ENCODE data around the gene ZNF526.
A peak's percentile ranks its signal among the peaks of the same experiment; 100 is the strongest.

Gene ZNF526

DNA sequence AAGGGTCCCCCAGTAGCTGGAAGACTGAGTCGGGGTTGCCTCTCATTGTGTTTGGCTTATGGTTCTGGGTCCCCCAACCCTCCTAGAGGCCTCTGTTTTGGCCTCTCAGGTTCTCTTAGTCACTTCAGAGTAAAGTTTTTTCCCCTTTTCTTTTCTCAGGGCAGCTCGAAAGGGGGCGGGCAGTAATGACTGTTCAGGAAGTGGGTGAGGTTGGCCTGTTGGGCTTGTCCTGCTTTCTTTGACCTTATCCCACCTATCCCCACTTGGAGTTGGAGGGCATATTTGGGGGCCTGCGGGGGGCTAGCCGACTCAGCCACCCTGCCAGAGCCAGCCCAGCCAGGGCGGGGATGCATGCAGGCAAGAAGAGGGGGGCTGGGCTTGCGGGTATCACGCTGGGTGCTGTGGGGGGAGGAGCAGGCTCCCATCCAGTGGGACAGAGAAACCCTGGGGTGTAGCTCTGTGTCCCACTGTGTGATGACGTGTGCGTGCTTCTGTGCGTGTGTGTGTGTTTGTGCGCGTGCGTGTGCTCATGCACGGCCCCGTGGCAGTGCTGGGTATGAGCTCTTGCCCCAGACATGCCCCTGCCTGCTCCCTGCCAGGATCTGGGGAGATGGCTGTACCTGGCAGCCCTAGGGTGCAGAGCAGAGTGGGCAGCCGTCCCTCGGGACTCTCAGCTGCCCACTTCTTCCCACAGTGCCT is 50.4 kb downstream of the ZNF526 start (continued):
- TF ChIP-seq, protein P1, sequence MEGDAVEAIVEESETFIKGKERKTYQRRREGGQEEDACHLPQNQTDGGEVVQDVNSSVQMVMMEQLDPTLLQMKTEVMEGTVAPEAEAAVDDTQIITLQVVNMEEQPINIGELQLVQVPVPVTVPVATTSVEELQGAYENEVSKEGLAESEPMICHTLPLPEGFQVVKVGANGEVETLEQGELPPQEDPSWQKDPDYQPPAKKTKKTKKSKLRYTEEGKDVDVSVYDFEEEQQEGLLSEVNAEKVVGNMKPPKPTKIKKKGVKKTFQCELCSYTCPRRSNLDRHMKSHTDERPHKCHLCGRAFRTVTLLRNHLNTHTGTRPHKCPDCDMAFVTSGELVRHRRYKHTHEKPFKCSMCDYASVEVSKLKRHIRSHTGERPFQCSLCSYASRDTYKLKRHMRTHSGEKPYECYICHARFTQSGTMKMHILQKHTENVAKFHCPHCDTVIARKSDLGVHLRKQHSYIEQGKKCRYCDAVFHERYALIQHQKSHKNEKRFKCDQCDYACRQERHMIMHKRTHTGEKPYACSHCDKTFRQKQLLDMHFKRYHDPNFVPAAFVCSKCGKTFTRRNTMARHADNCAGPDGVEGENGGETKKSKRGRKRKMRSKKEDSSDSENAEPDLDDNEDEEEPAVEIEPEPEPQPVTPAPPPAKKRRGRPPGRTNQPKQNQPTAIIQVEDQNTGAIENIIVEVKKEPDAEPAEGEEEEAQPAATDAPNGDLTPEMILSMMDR (tag by site-specific recombination; IDR thresholded peaks at IDR 0.05), result no peak
- TF ChIP-seq ZNF248 (tag by site-specific recombination; IDR thresholded peaks at IDR 0.05) (no peak), ZNF10 (tag by site-specific recombination; IDR thresholded peaks at IDR 0.05) (no peak), ZBTB1 (tag by site-specific recombination; IDR thresholded peaks at IDR 0.05) (no peak), ZNF239 (tag by site-specific recombination; IDR thresholded peaks at IDR 0.05) (no peak), KLF8 (tag by site-specific recombination; IDR thresholded peaks at IDR 0.05) (no peak), ZNF560 (tag by site-specific recombination; IDR thresholded peaks at IDR 0.05; ENCODE audit: borderline replicate concordance) (no peak), KLF7 (tag by site-specific recombination; IDR thresholded peaks at IDR 0.05; ENCODE audit: borderline replicate concordance) (no peak), ZNF23 (tag by site-specific recombination; IDR thresholded peaks at IDR 0.05; ENCODE audit: borderline replicate concordance) (no peak), ZNF501 (tag by site-specific recombination; IDR thresholded peaks at IDR 0.05) (no peak), ZNF776 (tag by site-specific recombination; IDR thresholded peaks at IDR 0.05; ENCODE audit: borderline replicate concordance) (no peak), ZNF433 (tag by site-specific recombination; IDR thresholded peaks at IDR 0.05; ENCODE audit: low read depth) (no peak), ZNF561 (tag by site-specific recombination; IDR thresholded peaks at IDR 0.05; ENCODE audit: borderline replicate concordance) (no peak), ZNF132 (tag by site-specific recombination; IDR thresholded peaks at IDR 0.05; ENCODE audit: borderline replicate concordance) (no peak), OSR2 (tag by site-specific recombination; IDR thresholded peaks at IDR 0.05) (0 out of 2 replicates have a peak, but pooled peaks have one; percentile 19)
- TF ChIP-seq, protein P2, sequence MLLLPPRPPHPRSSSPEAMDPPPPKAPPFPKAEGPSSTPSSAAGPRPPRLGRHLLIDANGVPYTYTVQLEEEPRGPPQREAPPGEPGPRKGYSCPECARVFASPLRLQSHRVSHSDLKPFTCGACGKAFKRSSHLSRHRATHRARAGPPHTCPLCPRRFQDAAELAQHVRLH (tag by site-specific recombination; IDR thresholded peaks at IDR 0.05), result no peak
- TF ChIP-seq, protein P3, sequence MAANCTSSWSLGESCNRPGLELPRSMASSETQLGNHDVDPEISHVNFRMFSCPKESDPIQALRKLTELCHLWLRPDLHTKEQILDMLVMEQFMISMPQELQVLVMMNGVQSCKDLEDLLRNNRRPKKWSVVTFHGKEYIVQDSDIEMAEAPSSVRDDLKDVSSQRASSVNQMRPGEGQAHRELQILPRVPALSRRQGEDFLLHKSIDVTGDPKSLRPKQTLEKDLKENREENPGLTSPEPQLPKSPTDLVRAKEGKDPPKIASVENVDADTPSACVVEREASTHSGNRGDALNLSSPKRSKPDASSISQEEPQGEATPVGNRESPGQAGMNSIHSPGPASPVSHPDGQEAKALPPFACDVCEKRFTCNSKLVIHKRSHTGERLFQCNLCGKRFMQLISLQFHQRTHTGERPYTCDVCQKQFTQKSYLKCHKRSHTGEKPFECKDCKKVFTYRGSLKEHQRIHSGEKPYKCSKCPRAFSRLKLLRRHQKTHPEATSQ (tag by site-specific recombination; IDR thresholded peaks at IDR 0.05), result no peak
- TF ChIP-seq, protein P4, sequence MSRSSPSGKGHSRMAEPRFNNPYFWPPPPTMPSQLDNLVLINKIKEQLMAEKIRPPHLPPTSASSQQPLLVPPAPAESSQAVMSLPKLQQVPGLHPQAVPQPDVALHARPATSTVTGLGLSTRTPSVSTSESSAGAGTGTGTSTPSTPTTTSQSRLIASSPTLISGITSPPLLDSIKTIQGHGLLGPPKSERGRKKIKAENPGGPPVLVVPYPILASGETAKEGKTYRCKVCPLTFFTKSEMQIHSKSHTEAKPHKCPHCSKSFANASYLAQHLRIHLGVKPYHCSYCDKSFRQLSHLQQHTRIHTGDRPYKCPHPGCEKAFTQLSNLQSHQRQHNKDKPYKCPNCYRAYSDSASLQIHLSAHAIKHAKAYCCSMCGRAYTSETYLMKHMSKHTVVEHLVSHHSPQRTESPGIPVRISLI (tag by site-specific recombination; IDR thresholded peaks at IDR 0.05), result no peak
- TF ChIP-seq, protein P5, sequence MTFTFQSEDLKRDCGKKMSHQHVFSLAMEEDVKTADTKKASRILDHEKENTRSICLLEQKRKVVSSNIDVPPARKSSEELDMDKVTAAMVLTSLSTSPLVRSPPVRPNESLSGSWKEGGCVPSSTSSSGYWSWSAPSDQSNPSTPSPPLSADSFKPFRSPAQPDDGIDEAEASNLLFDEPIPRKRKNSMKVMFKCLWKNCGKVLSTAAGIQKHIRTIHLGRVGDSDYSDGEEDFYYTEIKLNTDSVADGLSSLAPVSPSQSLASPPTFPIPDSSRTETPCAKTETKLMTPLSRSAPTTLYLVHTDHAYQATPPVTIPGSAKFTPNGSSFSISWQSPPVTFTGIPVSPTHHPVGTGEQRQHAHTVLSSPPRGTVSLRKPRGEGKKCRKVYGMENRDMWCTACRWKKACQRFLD (tag by site-specific recombination; IDR thresholded peaks at IDR 0.05), result no peak
- TF ChIP-seq, protein P6, sequence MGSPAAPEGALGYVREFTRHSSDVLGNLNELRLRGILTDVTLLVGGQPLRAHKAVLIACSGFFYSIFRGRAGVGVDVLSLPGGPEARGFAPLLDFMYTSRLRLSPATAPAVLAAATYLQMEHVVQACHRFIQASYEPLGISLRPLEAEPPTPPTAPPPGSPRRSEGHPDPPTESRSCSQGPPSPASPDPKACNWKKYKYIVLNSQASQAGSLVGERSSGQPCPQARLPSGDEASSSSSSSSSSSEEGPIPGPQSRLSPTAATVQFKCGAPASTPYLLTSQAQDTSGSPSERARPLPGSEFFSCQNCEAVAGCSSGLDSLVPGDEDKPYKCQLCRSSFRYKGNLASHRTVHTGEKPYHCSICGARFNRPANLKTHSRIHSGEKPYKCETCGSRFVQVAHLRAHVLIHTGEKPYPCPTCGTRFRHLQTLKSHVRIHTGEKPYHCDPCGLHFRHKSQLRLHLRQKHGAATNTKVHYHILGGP (tag by site-specific recombination; IDR thresholded peaks at IDR 0.05), result no peak
- TF ChIP-seq, protein P7, sequence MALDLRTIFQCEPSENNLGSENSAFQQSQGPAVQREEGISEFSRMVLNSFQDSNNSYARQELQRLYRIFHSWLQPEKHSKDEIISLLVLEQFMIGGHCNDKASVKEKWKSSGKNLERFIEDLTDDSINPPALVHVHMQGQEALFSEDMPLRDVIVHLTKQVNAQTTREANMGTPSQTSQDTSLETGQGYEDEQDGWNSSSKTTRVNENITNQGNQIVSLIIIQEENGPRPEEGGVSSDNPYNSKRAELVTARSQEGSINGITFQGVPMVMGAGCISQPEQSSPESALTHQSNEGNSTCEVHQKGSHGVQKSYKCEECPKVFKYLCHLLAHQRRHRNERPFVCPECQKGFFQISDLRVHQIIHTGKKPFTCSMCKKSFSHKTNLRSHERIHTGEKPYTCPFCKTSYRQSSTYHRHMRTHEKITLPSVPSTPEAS (tag by site-specific recombination; IDR thresholded peaks at IDR 0.05), result no peak
- TF ChIP-seq, protein P8, sequence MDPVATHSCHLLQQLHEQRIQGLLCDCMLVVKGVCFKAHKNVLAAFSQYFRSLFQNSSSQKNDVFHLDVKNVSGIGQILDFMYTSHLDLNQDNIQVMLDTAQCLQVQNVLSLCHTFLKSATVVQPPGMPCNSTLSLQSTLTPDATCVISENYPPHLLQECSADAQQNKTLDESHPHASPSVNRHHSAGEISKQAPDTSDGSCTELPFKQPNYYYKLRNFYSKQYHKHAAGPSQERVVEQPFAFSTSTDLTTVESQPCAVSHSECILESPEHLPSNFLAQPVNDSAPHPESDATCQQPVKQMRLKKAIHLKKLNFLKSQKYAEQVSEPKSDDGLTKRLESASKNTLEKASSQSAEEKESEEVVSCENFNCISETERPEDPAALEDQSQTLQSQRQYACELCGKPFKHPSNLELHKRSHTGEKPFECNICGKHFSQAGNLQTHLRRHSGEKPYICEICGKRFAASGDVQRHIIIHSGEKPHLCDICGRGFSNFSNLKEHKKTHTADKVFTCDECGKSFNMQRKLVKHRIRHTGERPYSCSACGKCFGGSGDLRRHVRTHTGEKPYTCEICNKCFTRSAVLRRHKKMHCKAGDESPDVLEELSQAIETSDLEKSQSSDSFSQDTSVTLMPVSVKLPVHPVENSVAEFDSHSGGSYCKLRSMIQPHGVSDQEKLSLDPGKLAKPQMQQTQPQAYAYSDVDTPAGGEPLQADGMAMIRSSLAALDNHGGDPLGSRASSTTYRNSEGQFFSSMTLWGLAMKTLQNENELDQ (tag by site-specific recombination; IDR thresholded peaks at IDR 0.05; ENCODE audit: low read depth), result no peak
- TF ChIP-seq, protein P9, sequence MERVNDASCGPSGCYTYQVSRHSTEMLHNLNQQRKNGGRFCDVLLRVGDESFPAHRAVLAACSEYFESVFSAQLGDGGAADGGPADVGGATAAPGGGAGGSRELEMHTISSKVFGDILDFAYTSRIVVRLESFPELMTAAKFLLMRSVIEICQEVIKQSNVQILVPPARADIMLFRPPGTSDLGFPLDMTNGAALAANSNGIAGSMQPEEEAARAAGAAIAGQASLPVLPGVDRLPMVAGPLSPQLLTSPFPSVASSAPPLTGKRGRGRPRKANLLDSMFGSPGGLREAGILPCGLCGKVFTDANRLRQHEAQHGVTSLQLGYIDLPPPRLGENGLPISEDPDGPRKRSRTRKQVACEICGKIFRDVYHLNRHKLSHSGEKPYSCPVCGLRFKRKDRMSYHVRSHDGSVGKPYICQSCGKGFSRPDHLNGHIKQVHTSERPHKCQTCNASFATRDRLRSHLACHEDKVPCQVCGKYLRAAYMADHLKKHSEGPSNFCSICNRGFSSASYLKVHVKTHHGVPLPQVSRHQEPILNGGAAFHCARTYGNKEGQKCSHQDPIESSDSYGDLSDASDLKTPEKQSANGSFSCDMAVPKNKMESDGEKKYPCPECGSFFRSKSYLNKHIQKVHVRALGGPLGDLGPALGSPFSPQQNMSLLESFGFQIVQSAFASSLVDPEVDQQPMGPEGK (tag by site-specific recombination; IDR thresholded peaks at IDR 0.05), result peak; percentile 32; the same call in 1 of the 2 replicates
- TF ChIP-seq, protein P10, sequence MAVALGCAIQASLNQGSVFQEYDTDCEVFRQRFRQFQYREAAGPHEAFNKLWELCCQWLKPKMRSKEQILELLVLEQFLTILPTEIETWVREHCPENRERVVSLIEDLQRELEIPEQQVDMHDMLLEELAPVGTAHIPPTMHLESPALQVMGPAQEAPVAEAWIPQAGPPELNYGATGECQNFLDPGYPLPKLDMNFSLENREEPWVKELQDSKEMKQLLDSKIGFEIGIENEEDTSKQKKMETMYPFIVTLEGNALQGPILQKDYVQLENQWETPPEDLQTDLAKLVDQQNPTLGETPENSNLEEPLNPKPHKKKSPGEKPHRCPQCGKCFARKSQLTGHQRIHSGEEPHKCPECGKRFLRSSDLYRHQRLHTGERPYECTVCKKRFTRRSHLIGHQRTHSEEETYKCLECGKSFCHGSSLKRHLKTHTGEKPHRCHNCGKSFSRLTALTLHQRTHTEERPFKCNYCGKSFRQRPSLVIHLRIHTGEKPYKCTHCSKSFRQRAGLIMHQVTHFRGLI (tag by site-specific recombination; IDR thresholded peaks at IDR 0.05), result peak; percentile 96

Measured in HEK293 (cell line).